Measurements from ENCODE around the gene TTLL5.

The TTLL5 gene

GRCh38 chr14:75658957-75659356 is 2.1 kb upstream of the TTLL5 start:
- Histone ChIP-seq H3K18ac (ENCODE audit: low read length) (no peak overlapping the region), H3K9ac (ENCODE audit: low read length) (no peak overlapping the region), H2BK120ac (ENCODE audit: low read depth, low read length) (no peak overlapping the region), H4K5ac (ENCODE audit: low read length) (no peak overlapping the region), H3K27me3 (ENCODE audit: insufficient read depth, low read length, poor library complexity) (no peaks in the 10 kb centered on the region), H2AK5ac (ENCODE audit: low read length) (no peak overlapping the region), H3K23ac (ENCODE audit: low read length) (no peak overlapping the region), H3K4me3 (ENCODE audit: low read length) (no peak overlapping the region), H3K4ac (ENCODE audit: low read depth, low read length) (no peak overlapping the region), H3K27ac (ENCODE audit: low read depth, low read length) (no peak overlapping the region), H3K4me2 (ENCODE audit: low read length) (no peak overlapping the region), H2BK5ac (ENCODE audit: low read length) (no peak overlapping the region), H3K56ac (ENCODE audit: low read length) (no peak overlapping the region), H4K8ac (ENCODE audit: low read depth, low read length) (no peak overlapping the region), H3K4me1 (ENCODE audit: control insufficient read depth, low read depth, low read length) (no peaks in the 10 kb centered on the region), H2BK15ac (replicated peaks; ENCODE audit: low read depth) (no peak overlapping the region), H3K79me2 (ENCODE audit: control insufficient read depth, insufficient read depth, low read length) (peaks cover 18% of the 10 kb centered on the region), H3K36me3 (ENCODE audit: control insufficient read depth, insufficient read depth, low read length) (no peaks in the 10 kb centered on the region), H3K79me1 (ENCODE audit: low read length) (peaks cover 12% of the 10 kb centered on the region)
- WGBS (ENCODE audit: extremely low coverage, insufficient coverage, low lambda C conversion rate) = 100% methylated on average over 1 of the region's 2 CpGs
- DNase-seq = no peak

- Histone ChIP-seq H3K36me3 (ENCODE audit: control insufficient read depth, insufficient read depth, low read length) (no peaks in the 10 kb centered on the region), H3K27me3 (ENCODE audit: insufficient read depth, low read length, poor library complexity) (no peaks in the 10 kb centered on the region), H3K4me3 (ENCODE audit: low read length) (peak overlapping the region; percentile 94), H2AK5ac (ENCODE audit: low read length) (peak overlapping the region; percentile 37), H3K4me2 (ENCODE audit: low read length) (peak overlapping the region; percentile 54), H3K4ac (ENCODE audit: low read depth, low read length) (peak overlapping the region; percentile 37), H2BK5ac (ENCODE audit: low read length) (peak overlapping the region; percentile 59), H4K5ac (ENCODE audit: low read length) (no peak overlapping the region), H3K18ac (ENCODE audit: low read length) (no peak overlapping the region), H3K56ac (ENCODE audit: low read length) (peak overlapping the region; percentile 94), H3K79me2 (ENCODE audit: control insufficient read depth, insufficient read depth, low read length) (peaks cover 18% of the 10 kb centered on the region), H4K8ac (ENCODE audit: low read depth, low read length) (no peak overlapping the region), H3K9ac (ENCODE audit: low read length) (peak overlapping the region; percentile 91), H2BK120ac (ENCODE audit: low read depth, low read length) (no peak overlapping the region), H3K27ac (ENCODE audit: low read depth, low read length) (no peak overlapping the region), H3K23ac (ENCODE audit: low read length) (no peak overlapping the region), H3K4me1 (ENCODE audit: control insufficient read depth, low read depth, low read length) (no peaks in the 10 kb centered on the region), H3K79me1 (ENCODE audit: low read length) (peaks cover 13% of the 10 kb centered on the region), H2BK15ac (replicated peaks; ENCODE audit: low read depth) (no peak overlapping the region)
- no peak for DNase-seq
- WGBS (ENCODE audit: extremely low coverage, insufficient coverage, low lambda C conversion rate) = no CpG with 5 or more reads among the region's 4 CpGs
Measured at GRCh38 chr14:75660238-75660629, 812 bp upstream of the TTLL5 start.

- peak overlapping the region; percentile 80 for H3K4me3 ChIP-seq (ENCODE audit: low read length)
- peak overlapping the region; percentile 78 for H3K56ac ChIP-seq (ENCODE audit: low read length)
- no CpG with 5 or more reads among the region's 18 CpGs for WGBS (ENCODE audit: extremely low coverage, insufficient coverage, low lambda C conversion rate)
- H3K18ac ChIP-seq (ENCODE audit: low read length) = peak overlapping the region; percentile 43
- peaks cover 13% of the 10 kb centered on the region for H3K79me1 ChIP-seq (ENCODE audit: low read length)
- no peak for DNase-seq
- peak overlapping the region; percentile 91 for H3K27ac ChIP-seq (ENCODE audit: low read depth, low read length)
- H2BK120ac ChIP-seq (ENCODE audit: low read depth, low read length) = no peak overlapping the region
- H2BK15ac ChIP-seq (replicated peaks; ENCODE audit: low read depth) = no peak overlapping the region
- peak overlapping the region; percentile 84 for H3K9ac ChIP-seq (ENCODE audit: low read length)
- H3K4ac ChIP-seq (ENCODE audit: low read depth, low read length) = peak overlapping the region; percentile 41
- H3K27me3 ChIP-seq (ENCODE audit: insufficient read depth, low read length, poor library complexity) = no peaks in the 10 kb centered on the region
- H3K23ac ChIP-seq (ENCODE audit: low read length) = no peak overlapping the region
- H3K4me2 ChIP-seq (ENCODE audit: low read length) = peak overlapping the region; percentile 30
- H4K5ac ChIP-seq (ENCODE audit: low read length) = no peak overlapping the region
- no peaks in the 10 kb centered on the region for H3K36me3 ChIP-seq (ENCODE audit: control insufficient read depth, insufficient read depth, low read length)
- H4K8ac ChIP-seq (ENCODE audit: low read depth, low read length) = no peak overlapping the region
- no peaks in the 10 kb centered on the region for H3K4me1 ChIP-seq (ENCODE audit: control insufficient read depth, low read depth, low read length)
- no peak overlapping the region for H2AK5ac ChIP-seq (ENCODE audit: low read length)
- no peak overlapping the region for H2BK5ac ChIP-seq (ENCODE audit: low read length)
- peaks cover 18% of the 10 kb centered on the region for H3K79me2 ChIP-seq (ENCODE audit: control insufficient read depth, insufficient read depth, low read length)
Measured at GRCh38 chr14:75661499-75661814, 411 bp downstream of the TTLL5 start.

GRCh38 chr14:75662966-75663365 is 1.9 kb downstream of the TTLL5 start:
- Histone ChIP-seq H3K36me3 (ENCODE audit: control insufficient read depth, insufficient read depth, low read length) (no peaks in the 10 kb centered on the region), H3K4me3 (ENCODE audit: low read length) (no peak overlapping the region)

GRCh38 chr14:75667099-75667765 is 6.2 kb downstream of the TTLL5 start:
- H2BK5ac ChIP-seq (ENCODE audit: low read length) = no peak overlapping the region
- DNase-seq = no peak
- H3K36me3 ChIP-seq (ENCODE audit: control insufficient read depth, insufficient read depth, low read length) = peaks cover 3% of the 10 kb centered on the region
- no peak overlapping the region for H3K4me3 ChIP-seq (ENCODE audit: low read length)
- H3K56ac ChIP-seq (ENCODE audit: low read length) = no peak overlapping the region
- H3K4me2 ChIP-seq (ENCODE audit: low read length) = no peak overlapping the region
- no peak overlapping the region for H3K23ac ChIP-seq (ENCODE audit: low read length)
- no CpG with 5 or more reads among the region's 2 CpGs for WGBS (ENCODE audit: extremely low coverage, insufficient coverage, low lambda C conversion rate)
- no peak overlapping the region for H2BK15ac ChIP-seq (replicated peaks; ENCODE audit: low read depth)
- H2AK5ac ChIP-seq (ENCODE audit: low read length) = no peak overlapping the region
- no peak overlapping the region for H2BK120ac ChIP-seq (ENCODE audit: low read depth, low read length)
- H3K79me2 ChIP-seq (ENCODE audit: control insufficient read depth, insufficient read depth, low read length) = peaks cover 3% of the 10 kb centered on the region
- H4K5ac ChIP-seq (ENCODE audit: low read length) = no peak overlapping the region
- H4K8ac ChIP-seq (ENCODE audit: low read depth, low read length) = no peak overlapping the region
- no peaks in the 10 kb centered on the region for H3K4me1 ChIP-seq (ENCODE audit: control insufficient read depth, low read depth, low read length)
- H3K79me1 ChIP-seq (ENCODE audit: low read length) = peaks cover 4% of the 10 kb centered on the region
- H3K27me3 ChIP-seq (ENCODE audit: insufficient read depth, low read length, poor library complexity) = no peaks in the 10 kb centered on the region
- no peak overlapping the region for H3K18ac ChIP-seq (ENCODE audit: low read length)
- no peak overlapping the region for H3K4ac ChIP-seq (ENCODE audit: low read depth, low read length)
- no peak overlapping the region for H3K9ac ChIP-seq (ENCODE audit: low read length)
- no peak overlapping the region for H3K27ac ChIP-seq (ENCODE audit: low read depth, low read length)

More at GRCh38 chr14:75662966-75663365, 1.9 kb downstream of the TTLL5 start:
- H3K79me2 ChIP-seq (ENCODE audit: control insufficient read depth, insufficient read depth, low read length) = peaks cover 18% of the 10 kb centered on the region
- peak; percentile 15 for DNase-seq
- no peak overlapping the region for H3K27ac ChIP-seq (ENCODE audit: low read depth, low read length)
- H4K8ac ChIP-seq (ENCODE audit: low read depth, low read length) = no peak overlapping the region
- H2BK15ac ChIP-seq (replicated peaks; ENCODE audit: low read depth) = no peak overlapping the region
- no peak overlapping the region for H3K56ac ChIP-seq (ENCODE audit: low read length)
- H2AK5ac ChIP-seq (ENCODE audit: low read length) = no peak overlapping the region
- H3K79me1 ChIP-seq (ENCODE audit: low read length) = peaks cover 14% of the 10 kb centered on the region
- no peak overlapping the region for H3K18ac ChIP-seq (ENCODE audit: low read length)
- no peak overlapping the region for H2BK5ac ChIP-seq (ENCODE audit: low read length)
- H4K5ac ChIP-seq (ENCODE audit: low read length) = no peak overlapping the region
- H3K4me1 ChIP-seq (ENCODE audit: control insufficient read depth, low read depth, low read length) = no peaks in the 10 kb centered on the region
- H3K9ac ChIP-seq (ENCODE audit: low read length) = no peak overlapping the region
- H3K23ac ChIP-seq (ENCODE audit: low read length) = no peak overlapping the region
- no peaks in the 10 kb centered on the region for H3K27me3 ChIP-seq (ENCODE audit: insufficient read depth, low read length, poor library complexity)
- H2BK120ac ChIP-seq (ENCODE audit: low read depth, low read length) = no peak overlapping the region
- no peak overlapping the region for H3K4me2 ChIP-seq (ENCODE audit: low read length)
- no peak overlapping the region for H3K4ac ChIP-seq (ENCODE audit: low read depth, low read length)
- WGBS (ENCODE audit: extremely low coverage, insufficient coverage, low lambda C conversion rate) = no CpG with 5 or more reads among the region's 3 CpGs

GRCh38 chr14:75672605-75673192 is 11.7 kb downstream of the TTLL5 start:
- Histone ChIP-seq H3K4ac (ENCODE audit: low read depth, low read length) (no peak overlapping the region), H3K36me3 (ENCODE audit: control insufficient read depth, insufficient read depth, low read length) (peaks cover 3% of the 10 kb centered on the region), H4K8ac (ENCODE audit: low read depth, low read length) (no peak overlapping the region), H3K79me2 (ENCODE audit: control insufficient read depth, insufficient read depth, low read length) (no peaks in the 10 kb centered on the region), H3K4me3 (ENCODE audit: low read length) (no peak overlapping the region), H3K56ac (ENCODE audit: low read length) (no peak overlapping the region), H2BK5ac (ENCODE audit: low read length) (no peak overlapping the region), H3K23ac (ENCODE audit: low read length) (no peak overlapping the region), H2BK120ac (ENCODE audit: low read depth, low read length) (no peak overlapping the region), H3K27me3 (ENCODE audit: insufficient read depth, low read length, poor library complexity) (no peaks in the 10 kb centered on the region), H4K5ac (ENCODE audit: low read length) (no peak overlapping the region), H3K4me2 (ENCODE audit: low read length) (no peak overlapping the region), H3K9ac (ENCODE audit: low read length) (no peak overlapping the region), H2AK5ac (ENCODE audit: low read length) (no peak overlapping the region), H3K27ac (ENCODE audit: low read depth, low read length) (no peak overlapping the region), H3K4me1 (ENCODE audit: control insufficient read depth, low read depth, low read length) (no peaks in the 10 kb centered on the region), H3K79me1 (ENCODE audit: low read length) (peaks cover 2% of the 10 kb centered on the region), H2BK15ac (replicated peaks; ENCODE audit: low read depth) (no peak overlapping the region), H3K18ac (ENCODE audit: low read length) (no peak overlapping the region)
- DNase-seq = no peak
- no CpG with 5 or more reads among the region's 1 CpG for WGBS (ENCODE audit: extremely low coverage, insufficient coverage, low lambda C conversion rate)

All from mesendoderm (in vitro differentiated cells).